Endometrial microvascular endothelial cells (primary cell): ENCODE data around the gene FRMPD4. TPM values are rescaled to one million over a fixed set of nuclear protein-coding genes. Genes with fewer than 3 reads are reported as not detected.
"Not testable (repeated sequence)": the region's sequence is repeated elsewhere in the genome, so short reads cannot be mapped to it uniquely, and the experiment has no call there.

ENCODE experiments used
- in situ Hi-C: cut with HindIII; loops from 2 replicates; pipeline ENCODE4 v1.10.0; 2017; ENCODE audit warnings: low sequenced_read_pairs, low pct_unique_long_range_greater_than_20kb; ENCODE audit errors: inconsistent ontology term
- total RNA-seq: library from RNA; depleted of rRNA; stranded (reverse); fragments of >200 nt; gene quantifications from one replicate; pipeline ENCODE4 v1.2.3, GENCODE V29; 2015; ENCODE audit errors: inconsistent ontology term

The FRMPD4 gene
- total RNA-seq = not detected

- in situ Hi-C loops = no loop called here
Measured at GRCh38 chrX:12138361-12139313, at the start of gene FRMPD4. TSS of gene FRMPD4 (plus strand) at chrX:12138473. CDS start at chrX:12138972, 499 bp downstream.

- in situ Hi-C loops = no loop called here
Measured at GRCh38 chrX:12089740-12090139, 48.5 kb upstream of the FRMPD4 start.

GRCh38 chrX:12113321-12113720 lies 25.0 kb upstream of the FRMPD4 start:
- in situ Hi-C loops = no loop called here

- in situ Hi-C loops = no loop called here
Measured at GRCh38 chrX:12115377-12115776, 22.9 kb upstream of the FRMPD4 start.

GRCh38 chrX:12118134-12118533 lies 20.1 kb upstream of the FRMPD4 start:
- in situ Hi-C loops = no loop called here

- in situ Hi-C loops = no loop called here
Measured at GRCh38 chrX:12128017-12128416, 10.3 kb upstream of the FRMPD4 start.

- in situ Hi-C loops = no loop called here
Measured at GRCh38 chrX:12137951-12138360, 317 bp upstream of the FRMPD4 start.

- in situ Hi-C loops = no loop called here
Measured at GRCh38 chrX:12139934-12140611, 1.8 kb downstream of the FRMPD4 start.

GRCh38 chrX:12141511-12141910 lies 3.2 kb downstream of the FRMPD4 start:
- in situ Hi-C loops = no loop called here

GRCh38 chrX:12142661-12143060 lies 4.4 kb downstream of the FRMPD4 start:
- in situ Hi-C loops = no loop called here

- in situ Hi-C loops = no loop called here
Measured at GRCh38 chrX:12145402-12145801, 7.1 kb downstream of the FRMPD4 start.

GRCh38 chrX:12149670-12150407 lies 11.6 kb downstream of the FRMPD4 start:
- in situ Hi-C loops = no loop called here

GRCh38 chrX:12153317-12153716 lies 15.0 kb downstream of the FRMPD4 start:
- in situ Hi-C loops = no loop called here

GRCh38 chrX:12153741-12154140 lies 15.5 kb downstream of the FRMPD4 start:
- in situ Hi-C loops = no loop called here

GRCh38 chrX:12159799-12160198 lies 21.5 kb downstream of the FRMPD4 start:
- in situ Hi-C loops = no loop called here

GRCh38 chrX:12162420-12162819 lies 24.1 kb downstream of the FRMPD4 start:
- in situ Hi-C loops = no loop called here

GRCh38 chrX:12164180-12164579 lies 25.9 kb downstream of the FRMPD4 start:
- in situ Hi-C loops = not testable (repeated sequence)

- in situ Hi-C loops = no loop called here
Measured at GRCh38 chrX:12170755-12171154, 32.5 kb downstream of the FRMPD4 start.

GRCh38 chrX:12174358-12174757 lies 36.1 kb downstream of the FRMPD4 start:
- in situ Hi-C loops = no loop called here
